Measurements from ENCODE around the gene SLCO2A1.

DNA sequence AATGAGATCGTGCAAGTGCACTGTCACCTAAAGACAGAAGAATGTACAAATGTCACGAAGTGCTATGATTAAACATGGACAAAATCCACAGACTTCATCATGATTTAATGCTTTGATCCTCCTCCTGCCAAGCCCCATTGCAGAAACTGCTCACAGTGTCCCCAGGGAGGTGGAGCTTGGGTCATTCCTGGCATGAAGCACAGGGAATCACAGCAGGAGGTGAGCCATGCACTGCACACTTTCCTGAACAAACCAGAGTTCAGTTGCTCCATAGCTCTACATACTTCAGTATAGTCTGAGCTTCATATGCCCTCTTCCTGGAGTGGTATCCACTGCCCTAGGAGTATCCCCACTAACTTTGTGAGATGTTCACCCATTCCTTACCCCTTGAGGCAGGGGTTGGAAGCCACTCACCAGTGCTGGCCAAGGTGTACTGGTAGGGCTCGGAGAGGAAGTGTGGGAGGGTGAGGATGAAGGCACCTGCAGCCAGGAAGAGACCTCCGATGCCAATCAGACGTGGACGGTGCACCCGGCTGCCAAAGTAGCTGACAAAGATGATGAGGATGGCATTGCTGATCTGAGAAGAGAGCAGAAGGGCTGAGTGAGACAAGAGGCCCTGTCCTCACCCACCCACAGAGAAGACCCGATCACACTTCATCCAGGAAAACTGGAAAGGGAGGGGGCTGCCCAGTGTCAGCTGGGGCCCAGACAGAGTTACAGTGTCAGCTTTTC is 56.3 kb downstream of the SLCO2A1 start:
- no peak for TF ChIP-seq CTBP1 (IDR thresholded peaks at IDR 0.05; ENCODE audit: borderline replicate concordance)
- no peak for TF ChIP-seq SP1 (IDR thresholded peaks at IDR 0.05)
- no peak for TF ChIP-seq NFRKB (IDR thresholded peaks at IDR 0.05)
- no peak for TF ChIP-seq SUZ12 (IDR thresholded peaks at IDR 0.05)

Data from HEK293T (cell line).